Endothelial cell of umbilical vein (primary cell): ENCODE data around the gene SLC30A3. TPM values are rescaled to one million over a fixed set of nuclear protein-coding genes. Genes with fewer than 3 reads are reported as not detected.

Experiments used
- BruUV-seq: library from RNA; stranded (reverse); fragments of 400-500 nt; replicated peaks from 2 replicates; lab custom pipeline; 2021; lab: Mats Ljungman, UMichigan
- CTCF ChIA-PET: fragments of 300-600, 350-600 bp; sonication (Branson Sonifier 250); formaldehyde crosslinking; loops from one replicate; lab custom pipeline; 2021; ENCODE audit warnings: antibody characterized with exemption, inconsistent platforms; lab: Charles Lee
- POLR2A ChIA-PET: fragments of 300-600, 350-600 bp; sonication (Branson Sonifier 250); formaldehyde crosslinking; loops from one replicate; lab custom pipeline; 2021; ENCODE audit warnings: antibody characterized with exemption, inconsistent platforms; lab: Charles Lee
- DNase-seq: peaks from one replicate; pipeline ENCODE4 v3.0.0-alpha.2; 2011; ENCODE audit warnings: low read depth, low spot score
- FAIRE-seq: peaks from 2 replicates; lab custom pipeline; 2011; peaks lifted over from hg19 to GRCh38; lab: Jason Lieb, UNC
- H2AFZ ChIP-seq: 2 replicates; pipeline ENCODE4 v1.6.0; 2012; ENCODE audit warnings: low read depth, low read length, control low read depth, inconsistent platforms
- H3K27ac ChIP-seq: 2 replicates; pipeline ENCODE4 v1.5.1; 2011; ENCODE audit warnings: low read depth, mild to moderate bottlenecking, control low read depth, low read length, moderate library complexity; ENCODE audit not compliant: insufficient read depth
- H3K27me3 ChIP-seq, 2 experiments: 2 replicates each; pipeline versions ENCODE4 v1.6.0 to v1.6.1; 2011; ENCODE audit warnings: low read length in 2 of 2, mixed read lengths in 1 of 2; ENCODE audit not compliant: control insufficient read depth in 2 of 2, insufficient read depth in 2 of 2
- H3K36me3 ChIP-seq, 2 experiments: 2 replicates in 1 of 2; 3 replicates in 1 of 2; pipeline ENCODE4 v1.5.1; 2011; ENCODE audit warnings: low read length in 2 of 2, mild to moderate bottlenecking in 1 of 2, moderate library complexity in 1 of 2; ENCODE audit not compliant: control insufficient read depth in 2 of 2, insufficient read depth in 2 of 2; ENCODE audit errors: extremely low read depth in 1 of 2
- H3K4me1 ChIP-seq: 3 replicates; pipeline ENCODE4 v1.5.1; 2011; ENCODE audit warnings: mild to moderate bottlenecking, low read length; ENCODE audit not compliant: control insufficient read depth, insufficient read depth; ENCODE audit errors: extremely low read depth
- H3K4me2 ChIP-seq: 2 replicates; pipeline ENCODE4 v1.6.1; 2011; ENCODE audit warnings: low read length, control low read depth, mixed read lengths; ENCODE audit not compliant: insufficient read depth
- H3K4me3 ChIP-seq, 3 experiments: fragments of 200-600 bp in 1 of 3; sonication (generic), shearing (Covaris generic) in 1 of 3; replicated peaks in 1 of 3; 2 replicates each; pipeline ENCODE4 v1.5.1; 2011 to 2016; ENCODE audit warnings: control low read depth in 3 of 3, low read length in 3 of 3, mild to moderate bottlenecking in 2 of 3, inconsistent platforms in 1 of 3, low read depth in 1 of 3, moderate library complexity in 1 of 3; ENCODE audit not compliant: insufficient read depth in 1 of 3
- H3K79me2 ChIP-seq: 2 replicates; pipeline ENCODE4 v1.6.0; 2012; ENCODE audit warnings: low read length, inconsistent platforms; ENCODE audit not compliant: control insufficient read depth, insufficient read depth
- H3K9ac ChIP-seq: replicated peaks from 2 replicates; pipeline ENCODE3; 2011; ENCODE audit warnings: low read length, control low read depth; ENCODE audit not compliant: insufficient read depth; ENCODE audit errors: extremely low read depth
- H3K9me1 ChIP-seq: replicated peaks from 3 replicates; pipeline ENCODE4 v1.6.0; 2011; ENCODE audit warnings: mild to moderate bottlenecking, low read length; ENCODE audit not compliant: control insufficient read depth, insufficient read depth; ENCODE audit errors: extremely low read depth
- H3K9me3 ChIP-seq: replicated peaks from 2 replicates; pipeline ENCODE4 v1.5.1; 2012; ENCODE audit warnings: low read length, inconsistent platforms; ENCODE audit not compliant: control insufficient read depth, insufficient read depth
- H4K20me1 ChIP-seq: replicated peaks from 2 replicates; pipeline ENCODE3; 2011; ENCODE audit warnings: mild to moderate bottlenecking, low read length; ENCODE audit not compliant: control insufficient read depth, insufficient read depth; ENCODE audit errors: extremely low read depth
- CTCF ChIP-seq, 2 donors: IDR thresholded peaks; 1 replicate in 1 of 2; 2 replicates in 1 of 2; pipeline ENCODE4 v1.5.1; 2011; ENCODE audit warnings: low read length in 2 of 2, mild to moderate bottlenecking in 2 of 2, moderate library complexity in 2 of 2, control low read depth in 1 of 2, inconsistent platforms in 1 of 2, low read depth in 1 of 2; ENCODE audit not compliant: insufficient read depth in 1 of 2; ENCODE audit errors: extremely low read depth in 1 of 2
- EZH2 ChIP-seq: IDR thresholded peaks from 2 replicates; pipeline ENCODE4 v1.6.1; 2012; ENCODE audit warnings: borderline replicate concordance, low read depth, mild to moderate bottlenecking, moderate library complexity, low read length, inconsistent platforms; ENCODE audit not compliant: severe bottlenecking
- FOS ChIP-seq: IDR thresholded peaks from 2 replicates; pipeline ENCODE4 v1.6.1; 2011; ENCODE audit warnings: mild to moderate bottlenecking, low read length, moderate library complexity, borderline replicate concordance; ENCODE audit not compliant: insufficient read depth
- GATA2 ChIP-seq: IDR thresholded peaks from 2 replicates; pipeline ENCODE4 v1.7.0; 2011; ENCODE audit warnings: low read depth, mild to moderate bottlenecking, moderate library complexity, mixed read lengths, low read length; ENCODE audit not compliant: insufficient read length, insufficient read depth
- JUN ChIP-seq: IDR thresholded peaks from 2 replicates; pipeline ENCODE4 v1.6.1; 2011; ENCODE audit warnings: borderline replicate concordance, low read depth; ENCODE audit not compliant: insufficient read length, insufficient read depth
- MAX ChIP-seq: IDR thresholded peaks from 2 replicates; pipeline ENCODE4 v1.6.1; 2011; ENCODE audit not compliant: insufficient read depth, insufficient read length
- MYC ChIP-seq: IDR thresholded peaks from one replicate; pipeline ENCODE4 v1.6.1; 2011; ENCODE audit warnings: mild to moderate bottlenecking, low read depth, low read length
- POLR2A ChIP-seq: IDR thresholded peaks from 2 replicates; pipeline ENCODE4 v1.6.1; 2012; ENCODE audit warnings: low read depth, mild to moderate bottlenecking, control low read depth, low read length
- dilution Hi-C: fragments of 300-500 bp; cut with MboI; formaldehyde crosslinking; loops from one replicate; pipeline ENCODE4 v1.15.0; 2019; ENCODE audit warnings: low sequenced_read_pairs; ENCODE audit not compliant: extremely low pct_ligation_motif_present
- intact Hi-C: fragments of 100-400 bp; cut with micrococcal nuclease; formaldehyde crosslinking; loops from one replicate; pipeline ENCODE4 v1.10.0; 2022
- polyA plus RNA-seq, 4 experiments: library from polyadenylated mRNA; depleted of rRNA in 3 of 4; stranded (reverse) in 3 of 4; unstranded in 1 of 4; fragments of >200 nt; gene quantifications; 2 replicates each; pipeline versions ENCODE4 v1.2.1 to v1.2.3, GENCODE V29; 2011 to 2012; ENCODE audit warnings: missing spikeins in 1 of 4
- total RNA-seq: library from RNA; stranded (reverse); gene quantifications from 2 replicates; pipeline ENCODE4 v1.2.3, GENCODE V29; 2021

SLC30A3 gene
- total and polyA plus RNA-seq, 2 donors (not counting 3 experiments of a cell fraction or from before 2014, with no cell fraction given), result 16.7 to 63.9 TPM

GRCh38 chr2:27250652-27251379, 12.0 kb downstream of the SLC30A3 start:
- H3K4me1 ChIP-seq, result peaks cover 22% of the 10 kb centered on the region
- no peaks in the 10 kb centered on the region for H4K20me1 ChIP-seq
- no TSS peak for BruUV-seq
- H3K9me3 ChIP-seq, result no peaks in the 10 kb centered on the region
- H3K79me2 ChIP-seq, result no peaks in the 10 kb centered on the region
- H3K27ac ChIP-seq, result no peak overlapping the region
- no peaks in the 10 kb centered on the region for H3K9me1 ChIP-seq
- H3K27me3 ChIP-seq, result no peaks in the 10 kb centered on the region
- no peak for DNase-seq
- no peak for FAIRE-seq
- CTCF ChIA-PET, result interaction anchor here (1.0 to 6.8 kb wide), 3 partner anchors 30 to 118 kb away, joined by 3 to 81 read pairs (median 23); partner anchors contain the start of gene TRIM54
- peaks cover 0 to 3% of the 10 kb centered on the region in 2 experiments for H3K36me3 ChIP-seq
- no peak overlapping the region for H3K4me3 ChIP-seq
- intact Hi-C loops (loop anchor here (1.0 kb wide), 3 partner anchors 14 to 52 kb away; no protein-coding TSS in a partner anchor), dilution Hi-C loops (no loop called here)
- POLR2A ChIA-PET, result no interaction called here
- no peak overlapping the region for H2AFZ ChIP-seq
- no peak overlapping the region for H3K4me2 ChIP-seq
- no peak overlapping the region for H3K9ac ChIP-seq
- TF ChIP-seq GATA2 (no peak), POLR2A (no peak), FOS (no peak), MAX (no peak), MYC (no peak), CTCF (IDR thresholded peaks at IDR 0.05; ENCODE audit: extremely low read depth in 1 of 2, insufficient read depth in 1 of 2, low read depth in 1 of 2, low read length in 2 of 2) (no peak), JUN (no peak), EZH2 (no peak)
